GM18498 (cell line): ENCODE results near the gene KIRREL2.

Source experiments
- ATAC-seq: cut with Tn5 transposase; IDR thresholded peaks from one replicate; pipeline ENCODE4 v1.9.1; 2021; ENCODE audit warnings: mild to moderate bottlenecking, moderate library complexity; ENCODE audit not compliant: unreplicated experiment

KIRREL2 gene

DNA sequence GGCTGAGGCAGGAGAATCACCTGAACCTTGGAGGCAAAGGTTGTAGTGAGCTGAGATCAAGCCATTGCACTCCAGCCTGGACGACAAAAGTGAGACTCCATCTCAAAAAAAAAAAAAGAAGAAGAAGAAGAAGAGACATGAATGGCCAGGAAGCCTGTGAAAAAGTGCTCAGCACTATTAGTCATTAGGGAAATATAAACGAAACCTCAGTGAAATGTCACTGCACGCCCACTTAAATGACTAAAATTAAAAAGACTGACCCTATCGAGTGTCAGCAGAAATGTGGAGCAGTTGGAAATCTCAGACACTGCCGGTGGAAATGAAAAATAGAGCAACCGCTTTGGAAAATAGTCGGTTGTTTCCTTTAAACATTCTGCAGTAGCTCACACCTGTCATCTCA lies 56.9 kb downstream of the KIRREL2 start:
- no peak for ATAC-seq

DNA sequence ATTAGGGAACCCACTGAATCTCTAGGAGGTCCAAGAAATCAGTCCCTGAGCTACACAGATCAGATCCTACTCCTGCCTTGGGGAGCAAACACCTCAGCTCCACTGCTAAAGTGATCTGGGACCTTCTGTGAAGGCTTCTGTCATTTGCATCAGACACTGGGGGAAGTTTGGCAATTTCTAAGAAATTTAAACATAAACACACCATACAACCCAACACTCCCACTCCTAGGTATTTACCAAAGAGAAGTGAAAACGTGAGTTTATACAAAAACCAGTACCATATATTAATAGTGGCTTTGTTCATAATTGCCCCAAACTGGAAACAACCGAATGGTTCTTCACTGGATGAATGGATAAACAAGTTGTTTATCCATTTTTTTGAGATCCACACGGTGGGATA lies 58.7 kb downstream of the KIRREL2 start:
- ATAC-seq = no peak
